Measurements from ENCODE around the gene KIF16B. TPM values are rescaled to one million over a fixed set of nuclear protein-coding genes. Genes with fewer than 3 reads are reported as not detected.

The KIF16B gene
- total RNA-seq, 4 donors from 2014 or later = 16.6 to 29.6 (median 20.2) TPM

GRCh38 chr20:16311756-16312155 is 261.5 kb downstream of the KIF16B start:
- H3K36me3 ChIP-seq = peaks cover 0 to 67% (median 0%) of the 10 kb centered on the region in 3 donors
- H3K9me3 ChIP-seq = no peaks in the 10 kb centered on the region
- no peaks in the 10 kb centered on the region for H3K27me3 ChIP-seq
- H3K27ac ChIP-seq = no peak overlapping the region
- H3K4me3 ChIP-seq = no peak overlapping the region
- DNase-seq = no peak
- intact Hi-C loops (cut with DNase I) = loop anchor here (10.0 kb wide), 1 partner anchor 63 kb away; no protein-coding TSS in a partner anchor
- no peaks in the 10 kb centered on the region for H3K4me1 ChIP-seq
- 91 to 96% methylated on average over 1 of the region's 1 CpG for WGBS, 2 donors
- TF ChIP-seq POLR2A (IDR thresholded peaks at IDR 0.05) = no peak
- TF ChIP-seq CTCF (IDR thresholded peaks at IDR 0.05) = no peak

DNA sequence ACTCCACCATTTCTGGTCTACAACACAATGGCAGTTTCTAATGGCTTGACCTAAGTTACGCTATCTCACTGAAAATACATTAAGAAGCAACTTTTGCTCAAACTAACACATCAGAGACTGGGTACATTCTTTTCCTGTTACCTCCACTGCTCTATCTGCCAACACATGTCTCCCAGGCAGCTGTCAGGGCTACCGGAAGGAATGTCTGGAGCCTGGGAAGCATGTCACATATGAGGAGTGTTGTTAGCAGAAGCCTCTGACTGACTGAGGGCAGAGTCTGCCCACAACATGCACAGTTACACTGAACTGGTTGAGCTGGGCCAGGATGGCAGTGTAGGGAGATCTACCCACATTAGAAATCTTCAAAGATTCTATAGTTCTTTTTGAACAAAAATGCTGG is 264.5 kb downstream of the KIF16B start:
- 93 to 100% methylated on average over 2 of the region's 2 CpGs for WGBS, 2 donors

DNA sequence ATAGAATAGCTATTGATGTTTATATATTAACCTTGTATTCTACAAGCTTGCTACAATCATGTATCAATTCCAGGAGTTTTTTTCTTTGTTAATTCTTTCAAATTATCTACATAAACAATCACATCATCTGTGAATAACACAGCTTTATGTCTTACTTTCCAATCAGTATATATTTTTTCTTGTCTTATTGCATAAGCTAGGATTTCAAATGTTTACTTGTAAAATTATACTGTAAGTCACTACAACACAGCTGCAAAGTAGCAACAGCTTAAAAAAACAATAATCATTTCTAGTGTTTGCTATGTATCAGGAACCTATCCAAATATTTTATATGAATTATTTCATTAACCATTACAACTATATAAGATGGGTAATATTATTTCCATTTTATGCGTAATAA is 270.4 kb downstream of the KIF16B start:
- H3K27ac ChIP-seq = no peak overlapping the region
- H3K27me3 ChIP-seq = no peaks in the 10 kb centered on the region
- no peak for DNase-seq
- H3K36me3 ChIP-seq = peaks cover 0 to 52% (median 0%) of the 10 kb centered on the region in 3 donors
- H3K9me3 ChIP-seq = peaks cover 0 to 27% (median 0%) of the 10 kb centered on the region in 3 donors
- H3K4me1 ChIP-seq = no peaks in the 10 kb centered on the region
- intact Hi-C loops (cut with DNase I) = no loop called here
- no peak overlapping the region for H3K4me3 ChIP-seq
- 0 to 52% methylated on average over 1 of the region's 1 CpG for WGBS, 2 donors
- TF ChIP-seq POLR2A (IDR thresholded peaks at IDR 0.05) (no peak), CTCF (IDR thresholded peaks at IDR 0.05) (no peak)

More for the DNA sequence above, 264.5 kb downstream of the KIF16B start:
- H3K27me3 ChIP-seq = no peaks in the 10 kb centered on the region
- TF ChIP-seq POLR2A (IDR thresholded peaks at IDR 0.05) (no peak), CTCF (IDR thresholded peaks at IDR 0.05) (no peak)
- no peak for DNase-seq
- no peak overlapping the region for H3K27ac ChIP-seq
- H3K9me3 ChIP-seq = peaks cover 0 to 6% (median 0%) of the 10 kb centered on the region in 3 donors
- H3K36me3 ChIP-seq = peaks cover 0 to 78% (median 0%) of the 10 kb centered on the region in 3 donors
- no peaks in the 10 kb centered on the region for H3K4me1 ChIP-seq
- no peak overlapping the region for H3K4me3 ChIP-seq
- intact Hi-C loops (cut with DNase I) = no loop called here

DNA sequence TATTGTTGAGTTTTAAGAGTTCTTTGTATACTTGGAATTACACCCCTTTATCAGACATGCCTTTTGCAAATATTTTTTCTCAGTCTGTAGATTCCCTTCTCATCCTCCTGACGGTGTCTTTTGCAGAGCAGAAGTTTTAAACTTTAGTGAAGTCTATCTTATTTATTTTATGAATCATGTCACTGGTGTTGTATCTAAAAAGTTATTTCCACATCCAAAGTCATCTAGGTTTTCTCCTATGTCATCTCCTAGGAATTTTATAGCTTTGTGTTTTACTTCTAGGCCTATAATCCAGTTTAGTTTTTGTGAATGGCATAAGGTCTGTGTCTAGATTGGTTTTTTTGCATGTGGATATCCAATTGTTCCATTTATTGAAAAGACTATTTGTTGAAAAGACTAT is 271.3 kb downstream of the KIF16B start:
- Histone ChIP-seq H3K4me3 (no peak overlapping the region), H3K27me3 (no peaks in the 10 kb centered on the region), H3K27ac (no peak overlapping the region), H3K4me1 (no peaks in the 10 kb centered on the region), H3K9me3 (peaks cover 0 to 27% (median 0%) of the 10 kb centered on the region in 3 donors), H3K36me3 (peaks cover 0 to 52% (median 0%) of the 10 kb centered on the region in 3 donors)
- 94 to 100% methylated on average over 1 of the region's 1 CpG for WGBS, 2 donors
- no peak for DNase-seq
- TF ChIP-seq CTCF (IDR thresholded peaks at IDR 0.05) (no peak), POLR2A (IDR thresholded peaks at IDR 0.05) (no peak)
- intact Hi-C loops (cut with DNase I) = no loop called here

DNA sequence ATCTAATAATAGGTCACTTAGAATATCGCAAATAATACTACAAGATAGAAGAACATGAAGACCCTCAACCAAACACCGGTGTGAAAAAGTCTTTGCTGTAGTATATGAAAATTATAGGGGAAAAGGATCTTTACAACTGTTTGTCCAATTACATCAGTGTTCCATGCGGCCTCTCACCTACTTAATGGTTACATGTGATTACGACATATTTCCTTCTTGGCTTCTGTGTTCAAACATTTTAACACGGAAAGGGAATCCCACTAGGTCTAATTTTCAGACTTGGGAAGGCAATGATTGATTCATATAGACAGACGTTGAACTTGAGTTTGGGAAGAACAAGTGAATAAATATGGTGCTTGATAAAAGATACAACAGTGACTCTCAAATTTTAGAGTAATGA is 273.4 kb downstream of the KIF16B start:
- TF ChIP-seq CTCF (IDR thresholded peaks at IDR 0.05) (no peak), POLR2A (IDR thresholded peaks at IDR 0.05) (no peak)
- Histone ChIP-seq H3K4me3 (no peak overlapping the region), H3K36me3 (peaks cover 0 to 40% (median 0%) of the 10 kb centered on the region in 3 donors), H3K4me1 (no peaks in the 10 kb centered on the region), H3K27me3 (no peaks in the 10 kb centered on the region), H3K9me3 (peaks cover 0 to 27% (median 0%) of the 10 kb centered on the region in 3 donors), H3K27ac (no peak overlapping the region)
- intact Hi-C loops (cut with DNase I) = no loop called here
- DNase-seq = no peak
- 82 to 87% methylated on average over 6 of the region's 6 CpGs for WGBS, 2 donors
